NCI-H187 treated with DMSO at 0.1 percent for 48 hours (cell line): ENCODE data around the gene SLC2A6.

Source experiments
- DNase-seq: peaks from one replicate; lab custom pipeline; 2025; lab: John Stamatoyannopoulos, UW

SLC2A6 gene

GRCh38 chr9:133478851-133479711, at the start of gene SLC2A6:
TSS of gene SLC2A6 (minus strand) at chr9:133479099. CDS start at chr9:133479059, 40 bp downstream.
- no peak for DNase-seq

GRCh38 chr9:133528001-133528875, 49.3 kb upstream of the SLC2A6 start:
- DNase-seq = no peak

GRCh38 chr9:133527444-133527920, 48.6 kb upstream of the SLC2A6 start:
- DNase-seq = no peak

GRCh38 chr9:133526721-133527321, 47.9 kb upstream of the SLC2A6 start:
- no peak for DNase-seq

GRCh38 chr9:133525677-133526076, 46.8 kb upstream of the SLC2A6 start:
- DNase-seq = no peak

GRCh38 chr9:133524679-133525228, 45.9 kb upstream of the SLC2A6 start, which contains the start of gene MYMK:
TSS of gene MYMK (minus strand) at chr9:133524959. CDS start at chr9:133524844, 115 bp downstream.
- no peak for DNase-seq

GRCh38 chr9:133524146-133524545, 45.2 kb upstream of the SLC2A6 start:
- no peak for DNase-seq

- DNase-seq = no peak
Measured at GRCh38 chr9:133523106-133523505, 44.2 kb upstream of the SLC2A6 start.

GRCh38 chr9:133522073-133522910, 43.4 kb upstream of the SLC2A6 start:
- DNase-seq = no peak

GRCh38 chr9:133521122-133522072, 42.5 kb upstream of the SLC2A6 start:
- DNase-seq = no peak

GRCh38 chr9:133520121-133520835, 41.4 kb upstream of the SLC2A6 start:
- DNase-seq = no peak

GRCh38 chr9:133519693-133520092, 40.8 kb upstream of the SLC2A6 start:
- DNase-seq = no peak

GRCh38 chr9:133518706-133519449, 40.0 kb upstream of the SLC2A6 start:
- no peak for DNase-seq

GRCh38 chr9:133518200-133518599, 39.3 kb upstream of the SLC2A6 start:
- DNase-seq = no peak

- no peak for DNase-seq
Measured at GRCh38 chr9:133517711-133518110, 38.8 kb upstream of the SLC2A6 start.

- DNase-seq = no peak
Measured at GRCh38 chr9:133516961-133517350, 38.1 kb upstream of the SLC2A6 start.

- DNase-seq = no peak
Measured at GRCh38 chr9:133516256-133516960, 37.5 kb upstream of the SLC2A6 start.
